Lower lobe of right lung (tissue), 2 donors: ENCODE data around the gene SLC6A11. TPM values are rescaled to one million over a fixed set of nuclear protein-coding genes. Genes with fewer than 3 reads are reported as not detected.

Experiments
- ATAC-seq, 2 donors: fragments of 200-7000 bp; cut with Tn5 transposase; one replicate each; pipeline ENCODE4 v1.9.1; 2020 to 2022; ENCODE audit warnings: mild to moderate bottlenecking in 2 of 2, moderate library complexity in 2 of 2
- DNase-seq: peaks from one replicate; pipeline ENCODE4 v3.0.0-alpha.2; 2020
- H3K27ac ChIP-seq: fragments of 200-600 bp; one replicate; pipeline ENCODE4 v1.8.0; 2022
- H3K27me3 ChIP-seq: fragments of 200-600 bp; one replicate; pipeline ENCODE4 v1.8.0; 2022; ENCODE audit warnings: low read depth
- H3K36me3 ChIP-seq: fragments of 200-600 bp; one replicate; pipeline ENCODE4 v1.8.0; 2022; ENCODE audit warnings: mild to moderate bottlenecking
- H3K4me1 ChIP-seq: fragments of 200-600 bp; one replicate; pipeline ENCODE4 v1.8.0; 2022
- H3K4me3 ChIP-seq: fragments of 200-600 bp; one replicate; pipeline ENCODE4 v1.8.0; 2022; ENCODE audit warnings: mild to moderate bottlenecking
- H3K9me3 ChIP-seq: fragments of 200-600 bp; one replicate; pipeline ENCODE4 v1.8.0; 2022
- intact Hi-C: fragments of 100-400 bp; cut with DNase I; formaldehyde crosslinking; loops from one replicate; pipeline ENCODE4 v1.11.0; 2022
- total RNA-seq: library from RNA; stranded (reverse); fragmentation: NEBNext Ultra II Directional; extraction: Animal tissue kit (Norgen Biotek cat#: 25700); gene quantifications from one replicate; pipeline ENCODE4 v1.2.1, GENCODE V29; 2021
- TF ChIP-seq, protein P1 (sequence below): fragments of 200-600 bp; IDR thresholded peaks from one replicate; pipeline ENCODE4 v1.8.0; 2022; ENCODE audit warnings: antibody characterized with exemption, mild to moderate bottlenecking
- donor health status: DM: no; HTN: yes; CAD: no; lungs with severe emphysema.

SLC6A11 gene
- total RNA-seq, 1 donor from 2014 or later = not detected

DNA sequence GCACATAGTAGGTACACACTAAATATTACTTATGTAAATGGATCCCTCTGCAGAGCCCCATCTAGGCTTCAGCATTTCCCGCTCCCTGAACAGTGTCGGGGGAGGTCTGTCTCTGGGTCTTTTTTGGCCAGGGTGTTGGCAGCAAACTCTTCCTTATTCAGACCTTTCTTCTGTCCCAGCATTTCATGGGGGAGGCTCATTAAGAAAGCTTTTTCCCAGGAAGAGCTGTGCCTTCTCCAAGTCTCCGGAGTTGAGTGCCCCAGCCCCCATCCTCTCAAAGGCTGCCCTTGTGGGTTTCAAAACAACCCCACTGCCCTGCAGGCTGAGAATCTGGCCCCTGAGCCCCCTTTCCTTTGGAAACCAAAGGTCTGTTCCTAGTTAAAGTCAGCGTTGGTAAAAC lies 25.1 kb downstream of the SLC6A11 start:
- ATAC-seq = no peak
- TF ChIP-seq, protein P1, sequence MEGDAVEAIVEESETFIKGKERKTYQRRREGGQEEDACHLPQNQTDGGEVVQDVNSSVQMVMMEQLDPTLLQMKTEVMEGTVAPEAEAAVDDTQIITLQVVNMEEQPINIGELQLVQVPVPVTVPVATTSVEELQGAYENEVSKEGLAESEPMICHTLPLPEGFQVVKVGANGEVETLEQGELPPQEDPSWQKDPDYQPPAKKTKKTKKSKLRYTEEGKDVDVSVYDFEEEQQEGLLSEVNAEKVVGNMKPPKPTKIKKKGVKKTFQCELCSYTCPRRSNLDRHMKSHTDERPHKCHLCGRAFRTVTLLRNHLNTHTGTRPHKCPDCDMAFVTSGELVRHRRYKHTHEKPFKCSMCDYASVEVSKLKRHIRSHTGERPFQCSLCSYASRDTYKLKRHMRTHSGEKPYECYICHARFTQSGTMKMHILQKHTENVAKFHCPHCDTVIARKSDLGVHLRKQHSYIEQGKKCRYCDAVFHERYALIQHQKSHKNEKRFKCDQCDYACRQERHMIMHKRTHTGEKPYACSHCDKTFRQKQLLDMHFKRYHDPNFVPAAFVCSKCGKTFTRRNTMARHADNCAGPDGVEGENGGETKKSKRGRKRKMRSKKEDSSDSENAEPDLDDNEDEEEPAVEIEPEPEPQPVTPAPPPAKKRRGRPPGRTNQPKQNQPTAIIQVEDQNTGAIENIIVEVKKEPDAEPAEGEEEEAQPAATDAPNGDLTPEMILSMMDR = no peak

DNA sequence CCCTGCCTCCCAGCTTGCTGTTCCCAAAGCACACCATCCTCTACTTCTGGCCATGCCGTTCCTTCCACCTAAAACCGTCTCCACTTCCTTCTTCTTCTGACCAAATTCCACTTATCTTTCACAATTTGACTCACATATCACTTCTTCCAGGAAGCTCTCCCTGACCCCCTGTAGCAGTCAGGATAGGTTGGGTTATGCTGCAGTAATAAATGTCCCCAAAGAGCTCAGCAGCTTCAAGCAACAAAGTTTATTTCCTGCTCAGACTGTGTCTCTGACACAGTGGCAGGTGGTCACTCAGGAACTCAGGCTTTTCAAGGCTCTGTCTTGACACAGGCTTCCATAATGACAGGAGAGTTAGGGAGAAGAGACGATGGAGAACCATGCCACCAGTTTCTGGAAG lies 27.4 kb downstream of the SLC6A11 start:
- H3K27me3 ChIP-seq = peaks cover 6% of the 10 kb centered on the region
- H3K4me3 ChIP-seq = no peak overlapping the region
- H3K27ac ChIP-seq = no peak overlapping the region
- no peak for DNase-seq
- H3K36me3 ChIP-seq = no peaks in the 10 kb centered on the region
- no peaks in the 10 kb centered on the region for H3K9me3 ChIP-seq
- intact Hi-C loops = no loop called here
- peaks cover 7% of the 10 kb centered on the region for H3K4me1 ChIP-seq
- TF ChIP-seq, protein P1 = no peak
- ATAC-seq = no peak

More for the DNA sequence above, 25.1 kb downstream of the SLC6A11 start:
- Histone ChIP-seq H3K9me3 (no peaks in the 10 kb centered on the region), H3K4me1 (peaks cover 7% of the 10 kb centered on the region), H3K36me3 (no peaks in the 10 kb centered on the region), H3K27ac (no peak overlapping the region), H3K27me3 (peaks cover 6% of the 10 kb centered on the region), H3K4me3 (no peak overlapping the region)
- intact Hi-C loops = no loop called here
- no peak for DNase-seq

DNA sequence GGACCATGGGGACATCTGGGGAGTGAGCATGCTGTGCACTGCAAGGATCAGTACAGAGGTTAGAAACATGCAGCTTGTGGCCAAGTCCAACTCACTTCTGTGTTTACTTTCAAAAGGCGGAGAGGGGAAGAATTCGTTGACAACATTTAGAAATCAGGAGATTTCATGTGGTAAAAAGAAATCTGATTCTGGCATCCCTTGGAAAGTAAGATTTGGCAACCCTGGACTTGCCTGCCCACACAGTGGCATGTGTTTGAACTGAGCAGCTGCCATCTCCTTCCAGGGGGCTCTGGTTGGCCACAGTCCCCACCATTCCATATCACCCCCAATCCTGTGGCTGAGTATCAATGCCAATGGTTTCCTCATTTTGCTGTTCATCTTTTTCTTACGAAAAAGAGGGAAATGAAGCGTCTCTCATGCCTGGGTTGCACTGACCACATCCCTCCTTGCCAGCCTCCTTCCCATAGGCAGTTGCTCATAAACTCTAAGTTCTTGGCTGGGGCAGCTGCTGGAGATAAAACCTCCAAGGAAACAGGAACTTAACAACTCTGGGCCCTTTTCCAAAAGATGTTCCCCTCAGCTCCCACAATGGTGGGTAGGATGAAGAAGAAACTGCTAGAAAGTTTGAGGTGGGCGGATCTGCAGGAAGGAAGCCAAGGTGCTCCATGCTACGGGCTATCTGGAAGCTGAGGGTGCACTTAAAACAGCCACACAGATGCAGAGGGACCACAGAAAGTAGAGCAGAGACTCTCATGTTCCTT lies 29.2 kb downstream of the SLC6A11 start:
- Histone ChIP-seq H3K4me3 (no peak overlapping the region), H3K27ac (peak overlapping the region; percentile 11), H3K9me3 (no peaks in the 10 kb centered on the region), H3K4me1 (peaks cover 7% of the 10 kb centered on the region), H3K36me3 (no peaks in the 10 kb centered on the region), H3K27me3 (peaks cover 2% of the 10 kb centered on the region)
- intact Hi-C loops = no loop called here
- ATAC-seq = peak in 1 of 2 donors; percentile 70
- TF ChIP-seq, protein P1 = no peak
- peak; percentile 60 for DNase-seq

DNA sequence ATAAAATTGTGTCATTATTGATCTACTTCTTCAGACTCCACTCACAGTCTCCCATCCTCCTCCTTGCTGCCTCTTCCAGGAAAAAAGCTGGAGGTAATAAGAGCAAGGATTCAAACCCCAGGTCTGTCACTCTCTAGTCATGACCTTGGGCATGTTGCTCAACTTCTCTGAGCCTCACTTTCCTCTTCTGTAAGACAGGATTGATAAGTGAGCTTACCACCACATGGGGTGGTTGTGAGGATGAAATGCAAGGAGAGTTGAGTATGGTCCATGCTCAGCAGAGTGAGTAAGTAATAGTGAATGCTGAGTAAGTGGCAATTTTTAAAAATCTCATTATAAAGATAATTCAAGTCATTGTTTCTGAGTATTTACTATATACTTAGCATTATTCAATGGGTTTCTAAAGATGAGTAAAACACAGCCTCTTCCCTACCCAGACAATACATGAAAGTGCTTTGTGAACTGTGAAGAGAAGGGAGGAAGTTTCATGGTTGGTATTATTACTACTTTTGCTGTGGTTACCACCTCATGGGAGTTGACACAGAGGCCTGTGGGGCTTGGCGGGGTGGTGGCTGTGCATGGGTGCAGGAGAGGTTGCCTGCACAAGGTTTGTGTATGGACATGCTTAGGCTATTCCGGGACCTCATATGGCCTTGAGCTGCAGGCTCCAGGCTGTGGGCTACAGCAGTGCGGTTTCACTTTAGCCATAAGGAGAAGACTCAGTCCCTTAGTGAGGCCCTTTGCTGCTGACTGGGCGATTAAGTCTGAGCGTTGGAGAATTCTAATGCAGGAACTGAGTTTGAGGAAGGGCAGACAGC lies 30.0 kb downstream of the SLC6A11 start:
- intact Hi-C loops = no loop called here
- TF ChIP-seq, protein P1 = no peak
- Histone ChIP-seq H3K4me3 (no peak overlapping the region), H3K27me3 (no peaks in the 10 kb centered on the region), H3K27ac (peak overlapping the region; percentile 11), H3K36me3 (no peaks in the 10 kb centered on the region), H3K9me3 (no peaks in the 10 kb centered on the region), H3K4me1 (peaks cover 7% of the 10 kb centered on the region)
- ATAC-seq (peak; percentile 64 to 76), DNase-seq (no peak)

DNA sequence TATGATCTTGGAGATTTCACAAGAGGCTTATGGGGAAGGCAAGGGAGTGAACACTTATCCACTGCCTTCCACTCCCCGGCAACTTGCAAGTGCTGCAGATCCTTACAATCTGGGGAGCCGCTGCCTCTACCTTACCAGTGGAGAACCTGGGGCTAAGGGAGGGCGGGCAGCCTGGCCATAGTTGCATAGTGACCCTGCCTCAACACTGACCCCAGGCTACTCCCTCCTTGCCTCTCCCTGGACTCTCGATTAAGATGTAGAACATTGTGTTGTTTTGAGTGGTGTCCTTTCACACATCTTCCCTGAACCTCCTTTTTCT lies 30.6 kb downstream of the SLC6A11 start:
- no peak for DNase-seq
- intact Hi-C loops = no loop called here
- no peak overlapping the region for H3K4me3 ChIP-seq
- no peak overlapping the region for H3K27ac ChIP-seq
- no peaks in the 10 kb centered on the region for H3K36me3 ChIP-seq
- no peaks in the 10 kb centered on the region for H3K27me3 ChIP-seq
- no peaks in the 10 kb centered on the region for H3K9me3 ChIP-seq
- TF ChIP-seq, protein P1 = no peak
- no peak for ATAC-seq
- peaks cover 7% of the 10 kb centered on the region for H3K4me1 ChIP-seq
